ENCODE results near the gene C1QTNF6. TPM values are rescaled to one million over a fixed set of nuclear protein-coding genes. Genes with fewer than 3 reads are reported as not detected.

The C1QTNF6 gene
- total RNA-seq, 1 donor from 2014 or later: 5.3 TPM

DNA sequence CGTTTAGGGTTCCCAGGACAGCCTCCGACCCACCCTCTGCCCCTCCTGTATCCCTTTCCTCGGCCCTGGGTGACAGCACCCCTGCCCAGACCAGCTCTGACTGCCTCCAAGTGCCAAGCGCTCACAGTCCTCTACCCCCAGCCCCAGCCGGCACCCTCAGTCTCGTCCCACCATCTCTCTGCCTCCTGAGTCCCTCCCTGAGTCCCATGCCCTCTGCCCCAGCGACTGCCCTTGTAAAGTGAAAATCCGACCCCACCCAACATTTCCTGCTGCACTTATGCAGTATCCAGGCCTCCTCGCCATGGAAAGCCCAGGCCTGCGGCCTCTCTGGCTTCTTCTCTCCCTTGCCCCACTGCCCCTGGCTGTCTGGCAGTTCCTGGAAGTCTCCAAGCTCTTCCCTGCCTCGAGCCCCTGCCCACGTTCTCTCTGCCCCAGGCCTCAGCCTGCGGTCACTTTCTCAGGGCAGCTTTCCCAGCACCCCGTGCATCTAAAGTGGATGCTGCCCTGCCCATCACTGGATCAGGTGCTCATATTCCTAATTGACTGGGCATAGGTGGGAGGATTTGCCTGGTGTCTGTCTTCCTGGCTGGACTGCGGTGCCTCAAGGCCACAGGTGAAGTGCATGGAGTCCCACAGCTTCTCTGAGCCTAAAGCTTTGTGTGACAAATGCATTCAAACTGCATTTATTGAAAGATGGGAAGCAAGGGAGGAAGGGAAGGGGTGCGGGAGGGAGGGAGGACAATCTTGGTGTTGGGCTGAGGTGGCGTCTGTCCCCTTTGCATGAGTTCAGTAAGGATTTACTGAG, 20.7 kb downstream of the C1QTNF6 start:
- Histone ChIP-seq H3K9me3 (no peaks in the 10 kb centered on the region), H3K27ac (peak overlapping the region; percentile 60), H3K36me3 (no peaks in the 10 kb centered on the region), H3K4me3 (peak overlapping the region; percentile 33), H3K4me1 (peaks cover 10% of the 10 kb centered on the region), H3K27me3 (ENCODE audit: low read depth) (no peaks in the 10 kb centered on the region)
- intact Hi-C loops (cut with DNase I): no loop called here
- no peak for ATAC-seq
- peak; percentile 30 for DNase-seq
- TF ChIP-seq, protein P1, sequence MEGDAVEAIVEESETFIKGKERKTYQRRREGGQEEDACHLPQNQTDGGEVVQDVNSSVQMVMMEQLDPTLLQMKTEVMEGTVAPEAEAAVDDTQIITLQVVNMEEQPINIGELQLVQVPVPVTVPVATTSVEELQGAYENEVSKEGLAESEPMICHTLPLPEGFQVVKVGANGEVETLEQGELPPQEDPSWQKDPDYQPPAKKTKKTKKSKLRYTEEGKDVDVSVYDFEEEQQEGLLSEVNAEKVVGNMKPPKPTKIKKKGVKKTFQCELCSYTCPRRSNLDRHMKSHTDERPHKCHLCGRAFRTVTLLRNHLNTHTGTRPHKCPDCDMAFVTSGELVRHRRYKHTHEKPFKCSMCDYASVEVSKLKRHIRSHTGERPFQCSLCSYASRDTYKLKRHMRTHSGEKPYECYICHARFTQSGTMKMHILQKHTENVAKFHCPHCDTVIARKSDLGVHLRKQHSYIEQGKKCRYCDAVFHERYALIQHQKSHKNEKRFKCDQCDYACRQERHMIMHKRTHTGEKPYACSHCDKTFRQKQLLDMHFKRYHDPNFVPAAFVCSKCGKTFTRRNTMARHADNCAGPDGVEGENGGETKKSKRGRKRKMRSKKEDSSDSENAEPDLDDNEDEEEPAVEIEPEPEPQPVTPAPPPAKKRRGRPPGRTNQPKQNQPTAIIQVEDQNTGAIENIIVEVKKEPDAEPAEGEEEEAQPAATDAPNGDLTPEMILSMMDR (IDR thresholded peaks at IDR 0.05): no peak

DNA sequence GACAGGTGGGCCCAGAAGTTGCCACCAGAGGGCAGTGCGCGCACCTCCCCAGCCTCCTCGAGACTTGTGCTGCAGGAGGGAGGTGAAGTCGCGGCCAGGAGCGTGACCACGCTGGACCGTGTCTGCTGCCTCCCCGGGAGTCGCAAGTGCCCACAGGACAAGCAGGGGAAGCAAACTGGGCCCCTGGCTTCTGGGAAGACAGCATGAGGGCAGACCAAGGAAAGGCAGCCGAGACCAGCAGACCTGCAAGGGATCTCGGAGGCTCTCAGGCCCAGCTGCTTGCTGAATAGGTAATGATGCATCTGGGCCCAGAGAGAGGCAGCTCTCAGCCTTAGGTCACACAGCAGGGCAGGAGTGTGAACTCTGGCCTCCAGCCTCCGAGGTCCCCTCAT, 21.4 kb downstream of the C1QTNF6 start:
- H3K4me1 ChIP-seq: peaks cover 10% of the 10 kb centered on the region
- H3K9me3 ChIP-seq: no peaks in the 10 kb centered on the region
- no peaks in the 10 kb centered on the region for H3K36me3 ChIP-seq
- TF ChIP-seq, protein P1 (IDR thresholded peaks at IDR 0.05): peak; percentile 91
- H3K27ac ChIP-seq: peak overlapping the region; percentile 60
- no peaks in the 10 kb centered on the region for H3K27me3 ChIP-seq (ENCODE audit: low read depth)
- DNase-seq (peak; percentile 90), ATAC-seq (peak; percentile 88 to 92)
- H3K4me3 ChIP-seq: peak overlapping the region; percentile 33
- intact Hi-C loops (cut with DNase I): no loop called here

DNA sequence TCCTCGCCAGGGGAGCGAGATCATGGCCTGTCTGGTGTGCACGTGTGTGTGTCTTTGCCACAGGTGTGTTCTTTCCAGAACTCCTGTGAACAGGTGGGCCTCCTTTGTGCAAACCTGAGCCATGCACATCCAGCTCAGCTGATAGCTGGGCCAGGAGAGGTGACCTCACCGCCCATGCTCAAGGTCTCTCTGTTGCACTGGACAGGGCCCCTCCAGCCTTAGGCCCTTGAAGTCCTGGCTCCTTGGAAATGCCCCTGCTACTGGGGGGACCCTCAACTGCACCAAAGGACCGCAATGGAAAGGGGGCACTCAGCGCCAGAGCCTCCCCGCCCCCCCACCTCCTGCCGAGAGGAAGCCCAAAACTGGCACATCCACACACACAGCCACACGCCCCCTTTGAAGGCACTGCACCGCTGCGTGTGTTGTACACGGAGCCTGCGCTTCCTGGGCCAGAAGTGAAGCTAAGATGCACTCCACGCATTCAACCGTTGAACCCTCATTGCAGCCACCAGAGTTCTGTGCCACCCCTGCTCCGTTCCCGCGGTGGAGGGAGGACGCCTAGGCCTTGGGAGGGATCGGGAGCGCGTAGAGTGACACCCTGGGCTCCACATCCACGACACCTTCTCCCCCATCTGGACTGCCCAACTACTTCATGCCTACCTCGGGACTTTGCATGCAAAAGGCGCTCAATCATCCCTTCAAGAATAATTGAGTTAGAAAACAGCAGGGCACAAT, 21.9 kb downstream of the C1QTNF6 start:
- TF ChIP-seq, protein P1 (IDR thresholded peaks at IDR 0.05): no peak
- peak overlapping the region; percentile 33 for H3K4me3 ChIP-seq
- peak in 1 of 2 donors; percentile 4 for ATAC-seq
- intact Hi-C loops (cut with DNase I): no loop called here
- no peaks in the 10 kb centered on the region for H3K9me3 ChIP-seq
- peaks cover 10% of the 10 kb centered on the region for H3K4me1 ChIP-seq
- H3K27me3 ChIP-seq (ENCODE audit: low read depth): no peaks in the 10 kb centered on the region
- DNase-seq: peak; percentile 48
- H3K36me3 ChIP-seq: no peaks in the 10 kb centered on the region
- peak overlapping the region; percentile 60 for H3K27ac ChIP-seq

DNA sequence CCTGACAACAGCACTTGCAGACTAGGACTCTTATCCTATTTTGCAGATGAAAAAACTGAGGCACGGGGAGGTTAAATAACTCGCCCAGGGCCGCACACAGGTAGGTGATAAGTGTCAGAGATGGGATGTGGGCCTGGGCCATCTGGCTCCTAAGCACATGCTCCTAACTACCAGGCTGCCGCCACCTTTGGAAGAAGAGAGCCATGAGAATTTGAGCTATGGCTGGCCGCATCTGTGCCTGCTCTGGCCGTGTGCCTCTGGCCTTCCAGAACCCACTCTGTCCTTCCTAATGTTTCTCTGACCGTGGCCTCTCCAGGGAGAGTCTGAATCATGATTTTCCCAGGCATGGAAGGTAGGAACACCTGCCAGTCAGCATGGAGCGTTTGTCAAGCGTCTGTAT, 23.0 kb downstream of the C1QTNF6 start:
- TF ChIP-seq, protein P1 (IDR thresholded peaks at IDR 0.05): no peak
- intact Hi-C loops (cut with DNase I): no loop called here
- no peak for ATAC-seq
- H3K4me3 ChIP-seq: no peak overlapping the region
- H3K36me3 ChIP-seq: no peaks in the 10 kb centered on the region
- DNase-seq: peak; percentile 37
- H3K27ac ChIP-seq: no peak overlapping the region
- no peaks in the 10 kb centered on the region for H3K27me3 ChIP-seq (ENCODE audit: low read depth)
- no peaks in the 10 kb centered on the region for H3K9me3 ChIP-seq
- peaks cover 10% of the 10 kb centered on the region for H3K4me1 ChIP-seq

DNA sequence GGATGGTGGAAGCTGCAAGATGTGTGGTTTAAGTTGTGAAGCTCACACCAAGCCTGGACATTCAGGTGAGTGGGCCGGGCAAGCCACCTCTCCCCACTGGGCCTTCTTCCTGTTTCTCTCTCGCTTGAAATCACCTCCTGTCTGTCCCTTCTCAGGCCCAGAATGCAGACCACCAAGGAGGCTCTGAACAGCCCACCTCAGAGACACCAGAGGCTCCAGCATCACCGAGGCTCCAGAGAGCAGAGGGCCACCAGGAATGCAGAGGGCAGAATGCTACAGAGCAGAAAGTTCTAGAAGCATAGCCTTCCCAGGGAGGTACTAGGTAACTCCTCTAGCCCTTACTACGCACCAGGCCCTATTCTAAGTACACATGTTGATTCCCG, 23.6 kb downstream of the C1QTNF6 start:
- intact Hi-C loops (cut with DNase I): no loop called here
- no peaks in the 10 kb centered on the region for H3K9me3 ChIP-seq
- DNase-seq: no peak
- no peak overlapping the region for H3K4me3 ChIP-seq
- TF ChIP-seq, protein P1 (IDR thresholded peaks at IDR 0.05): no peak
- H3K27me3 ChIP-seq (ENCODE audit: low read depth): no peaks in the 10 kb centered on the region
- H3K27ac ChIP-seq: no peak overlapping the region
- no peaks in the 10 kb centered on the region for H3K36me3 ChIP-seq
- no peak for ATAC-seq
- H3K4me1 ChIP-seq: peaks cover 10% of the 10 kb centered on the region

Data from lower lobe of right lung (tissue), 2 donors.